Stimulated activated memory B cell treated with anti-CD40 and anti-IgM and Interleukin-4, amounts not matched to agents 10 μg/mL and 1 μg/mL and 100 μg/mL, for 72 hours (primary cell): ENCODE results near the gene NEGR1.

Experiments used
- ATAC-seq: fragments of 150-1000 bp; cut with Tn5 transposase; 2 replicates; pipeline ENCODE4 v1.10.0; 2021
- H3K27ac Mint-ChIP-seq: one replicate; pipeline ENCODE4 v1.8.0; 2022; ENCODE audit warnings: mild to moderate bottlenecking, mixed read lengths
- H3K27me3 Mint-ChIP-seq: one replicate; pipeline ENCODE4 v1.8.0; 2022; ENCODE audit warnings: mixed read lengths
- H3K36me3 Mint-ChIP-seq: one replicate; pipeline ENCODE4 v1.8.0; 2022; ENCODE audit warnings: mixed read lengths
- H3K4me1 Mint-ChIP-seq: one replicate; pipeline ENCODE4 v1.8.0; 2022; ENCODE audit warnings: mixed read lengths
- H3K4me3 Mint-ChIP-seq: one replicate; pipeline ENCODE4 v1.8.0; 2022; ENCODE audit warnings: mild to moderate bottlenecking, moderate library complexity, mixed read lengths
- H3K9me3 Mint-ChIP-seq: one replicate; pipeline ENCODE4 v1.8.0; 2022; ENCODE audit warnings: mixed read lengths

The NEGR1 gene

GRCh38 chr1:71350805-71351204 lies 931.5 kb downstream of the NEGR1 start:
- no peak for ATAC-seq
- no peaks in the 10 kb centered on the region for H3K36me3 Mint-ChIP-seq
- H3K4me1 Mint-ChIP-seq, result no peaks in the 10 kb centered on the region
- no peak overlapping the region for H3K27ac Mint-ChIP-seq
- H3K4me3 Mint-ChIP-seq, result no peak overlapping the region
- H3K9me3 Mint-ChIP-seq, result peaks cover 2% of the 10 kb centered on the region
- no peaks in the 10 kb centered on the region for H3K27me3 Mint-ChIP-seq

DNA sequence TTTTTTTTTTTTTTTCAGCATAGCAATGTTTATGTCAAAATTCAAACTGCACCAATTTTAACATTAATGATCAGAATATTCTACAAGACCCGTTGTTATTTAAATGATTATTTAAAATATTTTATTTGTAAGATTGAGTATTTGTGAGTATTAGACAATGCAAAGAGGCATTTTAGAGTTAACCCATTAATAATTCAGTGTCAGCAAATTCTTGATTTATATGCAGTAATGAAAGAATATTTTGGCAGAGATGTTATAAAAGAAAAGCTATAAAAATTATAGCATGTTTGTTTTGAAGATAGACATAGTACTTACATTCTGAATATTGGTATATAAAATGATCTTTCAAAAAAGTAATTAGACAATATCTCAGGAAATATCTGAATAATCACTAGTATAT lies 932.0 kb downstream of the NEGR1 start:
- Mint-ChIP-seq H3K27ac (no peak overlapping the region), H3K4me3 (no peak overlapping the region), H3K36me3 (no peaks in the 10 kb centered on the region), H3K9me3 (peaks cover 2% of the 10 kb centered on the region), H3K4me1 (no peaks in the 10 kb centered on the region), H3K27me3 (no peaks in the 10 kb centered on the region)
- no peak for ATAC-seq
